ENCODE data around the gene LMO7. TPM values are rescaled to one million over a fixed set of nuclear protein-coding genes. Genes with fewer than 3 reads are reported as not detected.

Gene LMO7
- total RNA-seq, 1 experiment from 2014 or later, result 11.8 TPM

DNA sequence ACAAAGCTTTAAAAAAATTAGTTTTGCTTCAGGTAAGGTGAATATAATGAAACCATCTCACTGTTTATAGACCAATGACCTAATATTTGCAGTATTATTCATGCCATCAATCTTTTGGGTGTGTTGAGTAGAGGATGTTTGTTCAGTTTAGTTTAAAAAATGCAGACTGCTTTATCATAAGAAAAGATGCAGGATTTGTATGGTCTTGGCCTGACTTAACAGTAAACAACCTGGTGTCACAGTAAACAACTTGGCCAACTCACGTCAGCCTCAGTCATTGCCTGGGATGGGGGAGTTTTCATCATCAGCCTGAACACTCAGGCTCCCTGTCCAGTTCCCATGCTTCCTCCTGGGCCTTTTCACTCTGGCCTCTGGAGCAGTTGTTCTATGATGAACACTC, 55.1 kb downstream of the LMO7 start:
- no peak overlapping the region for H3K27ac ChIP-seq (ENCODE audit: low read length)
- no peaks in the 10 kb centered on the region for H3K36me3 ChIP-seq (ENCODE audit: control insufficient read depth, insufficient read depth, low read length)
- H3K4me1 ChIP-seq (ENCODE audit: control insufficient read depth, insufficient read depth, low read length), result no peaks in the 10 kb centered on the region
- peak; percentile 75 for DNase-seq (ENCODE audit: low read depth, low spot score)
- peak; percentile 60; the same call in 1 of the 2 replicates for ATAC-seq
- H3K9me3 ChIP-seq (ENCODE audit: control insufficient read depth, insufficient read depth, low read depth, low read length), result no peaks in the 10 kb centered on the region
- no TSS peak for BruUV-seq (replicated peaks)
- no peak overlapping the region for H3K4me3 ChIP-seq (ENCODE audit: low read depth in 2 of 2, low read length in 2 of 2)
- CTCF ChIA-PET, result no interaction called here
- intact Hi-C loops (cut with micrococcal nuclease; ENCODE audit: unreplicated experiment) (no loop called here), in situ Hi-C loops (cut with HindIII; ENCODE audit: low pct_unique_long_range_greater_than_20kb, low sequenced_read_pairs) (no loop called here)
- POLR2A ChIA-PET, result no interaction called here
- no peaks in the 10 kb centered on the region for H3K27me3 ChIP-seq (ENCODE audit: control insufficient read depth, insufficient read depth, low read length)
- TF ChIP-seq SIN3A (IDR thresholded peaks at IDR 0.05; ENCODE audit: borderline replicate concordance, insufficient read depth, low read depth, low read length) (no peak), POLR2AphosphoS5 (IDR thresholded peaks at IDR 0.05; ENCODE audit: low read depth, low read length) (no peak), TCF7L2 (IDR thresholded peaks at IDR 0.05; ENCODE audit: low read depth, low read length) (no peak)
- TF ChIP-seq, protein P1, sequence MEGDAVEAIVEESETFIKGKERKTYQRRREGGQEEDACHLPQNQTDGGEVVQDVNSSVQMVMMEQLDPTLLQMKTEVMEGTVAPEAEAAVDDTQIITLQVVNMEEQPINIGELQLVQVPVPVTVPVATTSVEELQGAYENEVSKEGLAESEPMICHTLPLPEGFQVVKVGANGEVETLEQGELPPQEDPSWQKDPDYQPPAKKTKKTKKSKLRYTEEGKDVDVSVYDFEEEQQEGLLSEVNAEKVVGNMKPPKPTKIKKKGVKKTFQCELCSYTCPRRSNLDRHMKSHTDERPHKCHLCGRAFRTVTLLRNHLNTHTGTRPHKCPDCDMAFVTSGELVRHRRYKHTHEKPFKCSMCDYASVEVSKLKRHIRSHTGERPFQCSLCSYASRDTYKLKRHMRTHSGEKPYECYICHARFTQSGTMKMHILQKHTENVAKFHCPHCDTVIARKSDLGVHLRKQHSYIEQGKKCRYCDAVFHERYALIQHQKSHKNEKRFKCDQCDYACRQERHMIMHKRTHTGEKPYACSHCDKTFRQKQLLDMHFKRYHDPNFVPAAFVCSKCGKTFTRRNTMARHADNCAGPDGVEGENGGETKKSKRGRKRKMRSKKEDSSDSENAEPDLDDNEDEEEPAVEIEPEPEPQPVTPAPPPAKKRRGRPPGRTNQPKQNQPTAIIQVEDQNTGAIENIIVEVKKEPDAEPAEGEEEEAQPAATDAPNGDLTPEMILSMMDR (IDR thresholded peaks at IDR 0.05), result no peak
- TF ChIP-seq, protein P2, sequence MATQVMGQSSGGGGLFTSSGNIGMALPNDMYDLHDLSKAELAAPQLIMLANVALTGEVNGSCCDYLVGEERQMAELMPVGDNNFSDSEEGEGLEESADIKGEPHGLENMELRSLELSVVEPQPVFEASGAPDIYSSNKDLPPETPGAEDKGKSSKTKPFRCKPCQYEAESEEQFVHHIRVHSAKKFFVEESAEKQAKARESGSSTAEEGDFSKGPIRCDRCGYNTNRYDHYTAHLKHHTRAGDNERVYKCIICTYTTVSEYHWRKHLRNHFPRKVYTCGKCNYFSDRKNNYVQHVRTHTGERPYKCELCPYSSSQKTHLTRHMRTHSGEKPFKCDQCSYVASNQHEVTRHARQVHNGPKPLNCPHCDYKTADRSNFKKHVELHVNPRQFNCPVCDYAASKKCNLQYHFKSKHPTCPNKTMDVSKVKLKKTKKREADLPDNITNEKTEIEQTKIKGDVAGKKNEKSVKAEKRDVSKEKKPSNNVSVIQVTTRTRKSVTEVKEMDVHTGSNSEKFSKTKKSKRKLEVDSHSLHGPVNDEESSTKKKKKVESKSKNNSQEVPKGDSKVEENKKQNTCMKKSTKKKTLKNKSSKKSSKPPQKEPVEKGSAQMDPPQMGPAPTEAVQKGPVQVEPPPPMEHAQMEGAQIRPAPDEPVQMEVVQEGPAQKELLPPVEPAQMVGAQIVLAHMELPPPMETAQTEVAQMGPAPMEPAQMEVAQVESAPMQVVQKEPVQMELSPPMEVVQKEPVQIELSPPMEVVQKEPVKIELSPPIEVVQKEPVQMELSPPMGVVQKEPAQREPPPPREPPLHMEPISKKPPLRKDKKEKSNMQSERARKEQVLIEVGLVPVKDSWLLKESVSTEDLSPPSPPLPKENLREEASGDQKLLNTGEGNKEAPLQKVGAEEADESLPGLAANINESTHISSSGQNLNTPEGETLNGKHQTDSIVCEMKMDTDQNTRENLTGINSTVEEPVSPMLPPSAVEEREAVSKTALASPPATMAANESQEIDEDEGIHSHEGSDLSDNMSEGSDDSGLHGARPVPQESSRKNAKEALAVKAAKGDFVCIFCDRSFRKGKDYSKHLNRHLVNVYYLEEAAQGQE (IDR thresholded peaks at IDR 0.05; ENCODE audit: insufficient read depth in 1 of 2, low read depth in 2 of 2, low read length in 1 of 2), result no peak

DNA sequence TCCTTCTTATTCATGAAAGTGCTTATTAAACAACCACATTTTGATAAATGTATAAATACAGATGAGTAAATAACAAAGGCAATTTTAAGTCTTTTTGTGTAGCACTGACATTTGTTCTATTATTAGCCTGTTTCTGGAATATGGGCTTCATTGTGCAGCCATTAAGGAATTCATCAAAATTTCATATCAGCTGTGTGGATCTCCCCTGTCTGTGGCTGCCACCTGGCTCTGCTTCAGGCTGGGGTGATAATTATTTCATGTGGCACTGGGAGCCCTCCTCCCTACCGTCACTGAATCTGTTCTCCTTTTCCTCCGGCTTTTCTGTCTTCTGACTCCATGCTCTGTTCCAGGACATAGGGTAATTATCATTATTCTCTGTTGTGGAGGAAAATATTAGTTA, 57.1 kb downstream of the LMO7 start:
- BruUV-seq (replicated peaks), result no TSS peak
- ChIA-PET POLR2A (no interaction called here), CTCF (no interaction called here)
- no peaks in the 10 kb centered on the region for H3K9me3 ChIP-seq (ENCODE audit: control insufficient read depth, insufficient read depth, low read depth, low read length)
- no peak overlapping the region for H3K4me3 ChIP-seq (ENCODE audit: low read depth in 2 of 2, low read length in 2 of 2)
- in situ Hi-C loops (cut with HindIII; ENCODE audit: low pct_unique_long_range_greater_than_20kb, low sequenced_read_pairs), result no loop called here
- intact Hi-C loops (cut with micrococcal nuclease; ENCODE audit: unreplicated experiment), result no loop called here
- H3K27me3 ChIP-seq (ENCODE audit: control insufficient read depth, insufficient read depth, low read length), result no peaks in the 10 kb centered on the region
- H3K36me3 ChIP-seq (ENCODE audit: control insufficient read depth, insufficient read depth, low read length), result no peaks in the 10 kb centered on the region
- no peaks in the 10 kb centered on the region for H3K4me1 ChIP-seq (ENCODE audit: control insufficient read depth, insufficient read depth, low read length)
- no peak for DNase-seq (ENCODE audit: low read depth, low spot score)
- no peak for ATAC-seq
- TF ChIP-seq SIN3A (IDR thresholded peaks at IDR 0.05; ENCODE audit: borderline replicate concordance, insufficient read depth, low read depth, low read length) (no peak), POLR2AphosphoS5 (IDR thresholded peaks at IDR 0.05; ENCODE audit: low read depth, low read length) (no peak), TCF7L2 (IDR thresholded peaks at IDR 0.05; ENCODE audit: low read depth, low read length) (no peak)
- TF ChIP-seq, protein P2 (IDR thresholded peaks at IDR 0.05; ENCODE audit: insufficient read depth in 1 of 2, low read depth in 2 of 2, low read length in 1 of 2), result no peak
- TF ChIP-seq, protein P1 (IDR thresholded peaks at IDR 0.05), result no peak
- no peak overlapping the region for H3K27ac ChIP-seq (ENCODE audit: low read length)

All from Panc1 (cell line).